IMR-90 (cell line): Measurements from ENCODE around the gene YTHDC2.

Source experiments
- BHLHE40 ChIP-seq: fragments of 150-350 bp; IDR thresholded peaks from 2 replicates; pipeline ENCODE4 v1.6.1; 2016; ENCODE audit warnings: mild to moderate bottlenecking, low read depth, low read length
- TF ChIP-seq, protein P1 (sequence below): conservative IDR thresholded peaks from 2 replicates; pipeline ENCODE4 v1.5.1; 2012; ENCODE audit warnings: mild to moderate bottlenecking, low read depth, low read length, improper control_type of control experiment

DNA sequence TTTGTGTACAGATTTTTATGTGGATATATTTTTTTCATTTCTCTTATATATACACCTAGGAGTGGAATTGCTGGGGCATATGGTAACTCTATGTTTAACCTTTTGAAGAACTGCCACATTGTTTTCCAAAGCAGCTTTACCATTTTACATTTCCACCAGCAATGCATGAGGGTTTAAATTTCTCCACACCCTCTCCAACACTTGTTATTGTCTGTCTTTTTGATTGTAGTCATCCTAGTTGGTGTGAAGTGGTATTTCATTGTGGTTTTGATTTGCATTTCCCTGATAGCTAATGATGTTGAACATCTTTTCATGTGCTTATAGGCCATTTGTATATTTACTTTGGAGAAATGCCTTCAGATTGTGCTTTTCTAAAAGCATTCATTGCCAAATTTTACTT is 39.1 kb downstream of the YTHDC2 start:
- TF ChIP-seq, protein P1, sequence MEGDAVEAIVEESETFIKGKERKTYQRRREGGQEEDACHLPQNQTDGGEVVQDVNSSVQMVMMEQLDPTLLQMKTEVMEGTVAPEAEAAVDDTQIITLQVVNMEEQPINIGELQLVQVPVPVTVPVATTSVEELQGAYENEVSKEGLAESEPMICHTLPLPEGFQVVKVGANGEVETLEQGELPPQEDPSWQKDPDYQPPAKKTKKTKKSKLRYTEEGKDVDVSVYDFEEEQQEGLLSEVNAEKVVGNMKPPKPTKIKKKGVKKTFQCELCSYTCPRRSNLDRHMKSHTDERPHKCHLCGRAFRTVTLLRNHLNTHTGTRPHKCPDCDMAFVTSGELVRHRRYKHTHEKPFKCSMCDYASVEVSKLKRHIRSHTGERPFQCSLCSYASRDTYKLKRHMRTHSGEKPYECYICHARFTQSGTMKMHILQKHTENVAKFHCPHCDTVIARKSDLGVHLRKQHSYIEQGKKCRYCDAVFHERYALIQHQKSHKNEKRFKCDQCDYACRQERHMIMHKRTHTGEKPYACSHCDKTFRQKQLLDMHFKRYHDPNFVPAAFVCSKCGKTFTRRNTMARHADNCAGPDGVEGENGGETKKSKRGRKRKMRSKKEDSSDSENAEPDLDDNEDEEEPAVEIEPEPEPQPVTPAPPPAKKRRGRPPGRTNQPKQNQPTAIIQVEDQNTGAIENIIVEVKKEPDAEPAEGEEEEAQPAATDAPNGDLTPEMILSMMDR: no peak
- no peak for TF ChIP-seq BHLHE40
